B cell (primary cell): ENCODE measurements around the gene BRD4. TPM values are rescaled to one million over a fixed set of nuclear protein-coding genes. Genes with fewer than 3 reads are reported as not detected.

Experiments
- ATAC-seq: fragments of 200-7000 bp; cut with Tn5 transposase; one replicate; pipeline ENCODE4 v1.10.0; 2021; ENCODE audit warnings: low read depth, mild to moderate bottlenecking, moderate number of reproducible peaks, moderate library complexity
- CTCF ChIA-PET: fragments of 350-600 bp; sonication (Branson Sonifier 250); formaldehyde crosslinking; loops from one replicate; lab custom pipeline; 2021; ENCODE audit warnings: antibody characterized with exemption, inconsistent platforms; lab: Charles Lee
- POLR2A ChIA-PET: fragments of 350-600 bp; sonication (Branson Sonifier 250); formaldehyde crosslinking; loops from one replicate; lab custom pipeline; 2021; ENCODE audit warnings: antibody characterized with exemption; lab: Charles Lee
- DNase-seq: peaks from one replicate; pipeline ENCODE4 v3.0.0; 2013
- H2AFZ ChIP-seq: 2 replicates; pipeline ENCODE4 v1.6.1; 2012; ENCODE audit warnings: mild to moderate bottlenecking, low read depth, low read length; ENCODE audit not compliant: insufficient read depth, poor library complexity, severe bottlenecking
- H3K27ac ChIP-seq, 2 donors: 1 replicate in 1 of 2; 2 replicates in 1 of 2; pipeline ENCODE4 v1.5.1; 2012 to 2013; ENCODE audit warnings: low read length in 2 of 2, mild to moderate bottlenecking in 2 of 2, moderate library complexity in 1 of 2
- H3K27me3 ChIP-seq, 4 experiments: fragments of 200-600 bp in 1 of 4; sonication (generic) in 1 of 4; replicated peaks in 1 of 4; 1 replicate in 2 of 4; 2 replicates in 2 of 4; pipeline versions ENCODE4 v1.6.1 to v1.7.0; 2013 to 2016; ENCODE audit warnings: low read length in 3 of 4, mild to moderate bottlenecking in 2 of 4, mixed read lengths in 1 of 4, moderate library complexity in 1 of 4; ENCODE audit not compliant: insufficient read depth in 4 of 4, control insufficient read depth in 3 of 4; ENCODE audit errors: control extremely low read depth in 1 of 4
- H3K36me3 ChIP-seq, 2 experiments: replicated peaks in 1 of 2; 1 replicate in 1 of 2; 2 replicates in 1 of 2; pipeline versions ENCODE4 v1.6.1 to v1.7.1; 2013; ENCODE audit warnings: low read length in 1 of 2; ENCODE audit not compliant: insufficient read depth in 2 of 2, control insufficient read depth in 1 of 2; ENCODE audit errors: control extremely low read depth in 1 of 2, extremely low read depth in 1 of 2
- H3K4me1 ChIP-seq, 2 donors: fragments of 200-600 bp in 1 of 2; sonication (generic) in 1 of 2; 1 replicate in 1 of 2; 2 replicates in 1 of 2; pipeline versions ENCODE4 v1.5.1 to v1.6.1; 2013 to 2017; ENCODE audit warnings: low read length in 2 of 2; ENCODE audit not compliant: control insufficient read depth in 2 of 2, insufficient read depth in 2 of 2
- H3K4me2 ChIP-seq: replicated peaks from 2 replicates; pipeline ENCODE3; 2012; ENCODE audit warnings: mild to moderate bottlenecking, low read depth, low read length; ENCODE audit not compliant: poor library complexity, severe bottlenecking
- H3K4me3 ChIP-seq, 5 experiments: fragments of 200-600 bp in 1 of 5; sonication (generic) in 1 of 5; 1 replicate in 3 of 5; 2 replicates in 2 of 5; pipeline versions ENCODE4 v1.5.1 to v1.7.0; 2011 to 2016; ENCODE audit warnings: low read length in 4 of 5, mild to moderate bottlenecking in 4 of 5, low read depth in 2 of 5, control low read depth in 1 of 5, moderate library complexity in 1 of 5; ENCODE audit not compliant: insufficient read depth in 1 of 5; ENCODE audit errors: control extremely low read depth in 1 of 5, extremely low read depth in 1 of 5
- H3K79me2 ChIP-seq: fragments of 200-600 bp; sonication (generic); one replicate; pipeline ENCODE4 v1.6.0; 2016; ENCODE audit warnings: low read length; ENCODE audit not compliant: control insufficient read depth, insufficient read depth
- H3K9ac ChIP-seq: fragments of 200-600 bp; sonication (generic); 2 replicates; pipeline ENCODE4 v1.6.1; 2017; ENCODE audit warnings: mild to moderate bottlenecking, low read length, moderate library complexity
- H3K9me3 ChIP-seq, 3 donors: one replicate each; pipeline versions ENCODE4 v1.6.1 to v1.7.1; 2013; ENCODE audit warnings: low read length in 2 of 3; ENCODE audit not compliant: control insufficient read depth in 2 of 3, insufficient read depth in 1 of 3; ENCODE audit errors: control extremely low read depth in 1 of 3
- H4K20me1 ChIP-seq: 2 replicates; pipeline ENCODE4 v1.6.0; 2012; ENCODE audit warnings: mild to moderate bottlenecking, low read length; ENCODE audit not compliant: insufficient read depth, control insufficient read depth, poor library complexity, severe bottlenecking
- H3K27ac Mint-ChIP-seq: one replicate; pipeline ENCODE4 v1.8.0; 2021; ENCODE audit warnings: mixed read lengths
- H3K27me3 Mint-ChIP-seq: one replicate; pipeline ENCODE4 v1.8.0; 2021; ENCODE audit warnings: mixed read lengths
- H3K4me1 Mint-ChIP-seq: one replicate; pipeline ENCODE4 v1.8.0; 2021; ENCODE audit warnings: mixed read lengths
- H3K4me3 Mint-ChIP-seq: one replicate; pipeline ENCODE4 v1.8.0; 2021; ENCODE audit warnings: mixed read lengths
- H3K9me3 Mint-ChIP-seq: one replicate; pipeline ENCODE4 v1.8.0; 2022; ENCODE audit warnings: mixed read lengths; ENCODE audit not compliant: insufficient read depth
- CTCF ChIP-seq: fragments of 200-600 bp; IDR thresholded peaks from one replicate; pipeline ENCODE4 v1.8.0; 2022; ENCODE audit warnings: antibody characterized with exemption, mild to moderate bottlenecking
- EZH2 ChIP-seq: IDR thresholded peaks from 2 replicates; pipeline ENCODE4 v1.6.1; 2012; ENCODE audit warnings: borderline replicate concordance, low read depth, mild to moderate bottlenecking, moderate library complexity, low read length; ENCODE audit not compliant: insufficient read depth, poor library complexity, severe bottlenecking
- WGBS: methylation state at CpG from one replicate; pipeline ENCODE4 v1.1.5; 2013; ENCODE audit warnings: missing lambda C conversion rate; ENCODE audit not compliant: insufficient coverage; 5-methylcytosine and 5-hydroxymethylcytosine counted together
- intact Hi-C: fragments of 100-400 bp; cut with micrococcal nuclease; formaldehyde crosslinking; loops from one replicate; pipeline ENCODE4 v1.10.0; 2022
- polyA plus RNA-seq: library from polyadenylated mRNA; depleted of rRNA; stranded (reverse); fragments of >200 nt; gene quantifications from 2 replicates; pipeline ENCODE4 v1.2.3, GENCODE V29; 2012
- total RNA-seq, 2 donors: library from RNA; stranded (reverse); fragments of 120-200 nt in 1 of 2; gene quantifications; 1 replicate in 1 of 2; 2 replicates in 1 of 2; pipeline versions ENCODE4 v1.2.3 to v1.2.4, GENCODE V29; 2013 to 2022

Gene BRD4
- total and polyA plus RNA-seq, 2 donors (not counting 1 experiment from before 2014, with no cell fraction given) = 30.7 to 209 TPM

GRCh38 chr19:15292847-15293582 lies 39.3 kb downstream of the BRD4 start:
- WGBS = 19% methylated on average over 8 of the region's 11 CpGs
- no peak for DNase-seq
- H3K27ac ChIP-seq = peak overlapping the region; percentile 39 to 70
- TF ChIP-seq CTCF (no peak), EZH2 (no peak)
- no peaks in the 10 kb centered on the region for H3K27me3 ChIP-seq
- peak overlapping the region in 1 of 5 experiments; percentile 21 for H3K4me3 ChIP-seq
- H3K9ac ChIP-seq = peak overlapping the region; percentile 33
- H3K9me3 ChIP-seq = no peaks in the 10 kb centered on the region
- peak overlapping the region; percentile 77 for H3K4me3 Mint-ChIP-seq
- H3K36me3 ChIP-seq = peaks cover 0 to 24% of the 10 kb centered on the region in 2 experiments
- ChIA-PET CTCF (interaction anchor here (0.8 to 1.4 kb wide), 4 partner anchors 24 to 124 kb away, joined by 3 to 4 read pairs (median 4); no protein-coding TSS in a partner anchor), POLR2A (interaction anchor here (1.1 kb wide), 1 partner anchor 10 kb away, joined by 3 read pairs; no protein-coding TSS in a partner anchor)
- H3K79me2 ChIP-seq = peaks cover 99% of the 10 kb centered on the region
- no peak for ATAC-seq
- H3K4me1 ChIP-seq = peaks cover 90 to 97% of the 10 kb centered on the region in 2 donors
- H3K9me3 Mint-ChIP-seq = no peaks in the 10 kb centered on the region
- H3K27ac Mint-ChIP-seq = peak overlapping the region; percentile 88
- no peaks in the 10 kb centered on the region for H3K27me3 Mint-ChIP-seq
- intact Hi-C loops = no loop called here
- peaks cover 96% of the 10 kb centered on the region for H3K4me1 Mint-ChIP-seq
- peaks cover 95% of the 10 kb centered on the region for H4K20me1 ChIP-seq
- H3K4me2 ChIP-seq = peak overlapping the region; percentile 67
- no peak overlapping the region for H2AFZ ChIP-seq

DNA sequence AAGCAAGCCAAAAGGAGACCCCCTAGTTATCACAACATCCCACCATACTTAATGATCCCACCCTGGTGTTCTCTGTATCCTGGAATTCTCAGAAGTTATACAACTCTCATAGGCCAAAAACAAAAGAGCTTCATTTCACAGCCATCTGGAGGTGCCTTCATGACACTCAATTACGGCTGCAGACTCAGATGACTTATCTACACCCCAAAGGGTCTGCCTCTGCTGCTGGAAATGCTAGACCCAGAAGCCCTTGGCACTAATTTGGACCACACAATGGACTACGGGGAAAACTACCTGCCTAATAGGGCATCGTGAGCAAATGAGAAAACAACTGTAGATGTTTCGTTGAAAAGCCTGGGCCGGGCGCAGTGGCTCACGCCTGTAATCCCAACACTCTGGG lies 40.2 kb downstream of the BRD4 start:
- ATAC-seq (no peak), DNase-seq (no peak)
- Mint-ChIP-seq H3K4me3 (peak overlapping the region; percentile 38), H3K9me3 (no peaks in the 10 kb centered on the region), H3K27me3 (no peaks in the 10 kb centered on the region), H3K27ac (no peak overlapping the region), H3K4me1 (peaks cover 95% of the 10 kb centered on the region)
- Histone ChIP-seq H3K9ac (no peak overlapping the region), H3K27me3 (no peaks in the 10 kb centered on the region), H3K27ac (peak overlapping the region in 1 of 2 donors; percentile 66), H3K4me1 (peaks cover 90 to 97% of the 10 kb centered on the region in 2 donors), H3K79me2 (peaks cover 99% of the 10 kb centered on the region), H3K9me3 (no peaks in the 10 kb centered on the region), H2AFZ (no peak overlapping the region), H3K36me3 (peaks cover 0 to 20% of the 10 kb centered on the region in 2 experiments), H3K4me3 (no peak overlapping the region), H3K4me2 (peak overlapping the region; percentile 44), H4K20me1 (peaks cover 95% of the 10 kb centered on the region)
- POLR2A ChIA-PET = interaction anchor here (0.6 to 1.6 kb wide), 3 partner anchors 11 to 41 kb away, joined by 3 to 10 read pairs (median 5); no protein-coding TSS in a partner anchor
- no peak for TF ChIP-seq EZH2
- no peak for TF ChIP-seq CTCF
- intact Hi-C loops = no loop called here
- CTCF ChIA-PET = interaction anchor here (0.8 to 1.0 kb wide), 3 partner anchors 29 to 125 kb away, joined by 3 to 4 read pairs (median 3); no protein-coding TSS in a partner anchor
- WGBS = 95% methylated on average over 7 of the region's 7 CpGs
